ENCODE data around the gene PALLD. TPM values are rescaled to one million over a fixed set of nuclear protein-coding genes. Genes with fewer than 3 reads are reported as not detected.

The PALLD gene
- total RNA-seq, 1 experiment from 2014 or later = 166 TPM

DNA sequence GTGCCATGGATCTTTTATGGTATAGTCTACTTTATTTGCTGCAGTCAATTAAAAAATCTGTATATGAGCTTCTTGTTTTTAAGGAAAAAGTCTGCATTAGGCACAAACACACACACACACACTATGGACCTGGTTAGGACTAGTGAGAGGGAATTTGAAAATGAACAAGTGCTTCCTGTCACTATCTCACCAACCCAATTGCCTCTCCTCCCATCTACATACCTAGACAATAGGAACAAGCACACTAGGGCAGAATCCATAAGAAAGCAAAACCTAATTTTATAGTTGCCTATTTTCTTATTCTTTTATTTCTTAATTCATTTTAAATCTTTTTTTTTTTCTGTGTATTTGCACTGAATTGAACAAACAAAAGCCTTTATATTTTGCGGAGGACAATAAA lies 22.7 kb downstream of the PALLD start:
- DNase-seq (ENCODE audit: low read depth, low spot score) (no peak), ATAC-seq (no peak)
- no peaks in the 10 kb centered on the region for H3K9me2 ChIP-seq (ENCODE audit: insufficient read depth)
- peaks cover 99% of the 10 kb centered on the region for H3K79me2 ChIP-seq (ENCODE audit: insufficient read depth, low read length)
- no peak overlapping the region for H3K9ac ChIP-seq (ENCODE audit: low read length)
- H3K27me3 ChIP-seq (ENCODE audit: insufficient read depth, low read length) = no peaks in the 10 kb centered on the region
- H3K9me3 ChIP-seq (ENCODE audit: control insufficient read depth in 1 of 2, insufficient read depth in 1 of 2, low read depth in 1 of 2, low read length in 2 of 2) = no peaks in the 10 kb centered on the region
- ChIA-PET POLR2A (no interaction called here), CTCF (interaction anchor here (0.7 kb wide), 1 partner anchor 1446 kb away, joined by 6 read pairs; no protein-coding TSS in a partner anchor), RAD21 (ENCODE audit: low non-redundant PET in 1 of 2, low total read pairs in 2 of 2, uncharacterized antibody in 2 of 2, unreplicated experiment in 2 of 2) (no interaction called here)
- H3K4me3 ChIP-seq (replicated peaks in 1 of 2; ENCODE audit: low read depth in 1 of 2, low read length in 2 of 2) = no peak overlapping the region
- intact Hi-C loops (cut with micrococcal nuclease) = no loop called here
- H3K36me3 ChIP-seq (ENCODE audit: control insufficient read depth in 1 of 2, insufficient read depth in 2 of 2, low read length in 2 of 2) = peaks cover 7 to 36% of the 10 kb centered on the region in 2 experiments
- H4K20me1 ChIP-seq (ENCODE audit: insufficient read depth) = no peaks in the 10 kb centered on the region
- H3K4me2 ChIP-seq (ENCODE audit: low read length) = no peak overlapping the region
- H3K4me1 ChIP-seq (ENCODE audit: control insufficient read depth in 1 of 2, insufficient read depth in 2 of 2, low read length in 2 of 2) = peaks cover 53 to 66% of the 10 kb centered on the region in 2 experiments
- no peak overlapping the region for H2AFZ ChIP-seq (ENCODE audit: low read depth, low read length, poor library complexity, severe bottlenecking)
- TF ChIP-seq SIN3A (IDR thresholded peaks at IDR 0.05; ENCODE audit: low read depth) (no peak), ZNF274 (IDR thresholded peaks at IDR 0.05; ENCODE audit: low read depth, low read length) (no peak), JUND (IDR thresholded peaks at IDR 0.05) (no peak), EZH2 (IDR thresholded peaks at IDR 0.05) (no peak), TCF7L2 (IDR thresholded peaks at IDR 0.05; ENCODE audit: borderline replicate concordance, extremely low read depth, insufficient read depth, insufficient read length) (no peak), FOSL1 (IDR thresholded peaks at IDR 0.05; ENCODE audit: low read depth) (no peak), EGR1 (IDR thresholded peaks at IDR 0.05; ENCODE audit: low read depth) (no peak), POLR2AphosphoS5 (IDR thresholded peaks at IDR 0.05; ENCODE audit: low read depth, low read length) (no peak), CEBPB (IDR thresholded peaks at IDR 0.05; ENCODE audit: low read depth) (no peak), RAD21 (IDR thresholded peaks at IDR 0.05; ENCODE audit: low read depth) (no peak)
- TF ChIP-seq, protein P1, sequence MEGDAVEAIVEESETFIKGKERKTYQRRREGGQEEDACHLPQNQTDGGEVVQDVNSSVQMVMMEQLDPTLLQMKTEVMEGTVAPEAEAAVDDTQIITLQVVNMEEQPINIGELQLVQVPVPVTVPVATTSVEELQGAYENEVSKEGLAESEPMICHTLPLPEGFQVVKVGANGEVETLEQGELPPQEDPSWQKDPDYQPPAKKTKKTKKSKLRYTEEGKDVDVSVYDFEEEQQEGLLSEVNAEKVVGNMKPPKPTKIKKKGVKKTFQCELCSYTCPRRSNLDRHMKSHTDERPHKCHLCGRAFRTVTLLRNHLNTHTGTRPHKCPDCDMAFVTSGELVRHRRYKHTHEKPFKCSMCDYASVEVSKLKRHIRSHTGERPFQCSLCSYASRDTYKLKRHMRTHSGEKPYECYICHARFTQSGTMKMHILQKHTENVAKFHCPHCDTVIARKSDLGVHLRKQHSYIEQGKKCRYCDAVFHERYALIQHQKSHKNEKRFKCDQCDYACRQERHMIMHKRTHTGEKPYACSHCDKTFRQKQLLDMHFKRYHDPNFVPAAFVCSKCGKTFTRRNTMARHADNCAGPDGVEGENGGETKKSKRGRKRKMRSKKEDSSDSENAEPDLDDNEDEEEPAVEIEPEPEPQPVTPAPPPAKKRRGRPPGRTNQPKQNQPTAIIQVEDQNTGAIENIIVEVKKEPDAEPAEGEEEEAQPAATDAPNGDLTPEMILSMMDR (IDR thresholded peaks at IDR 0.05 in 2 of 3, conservative IDR thresholded peaks at IDR 0.05 in 1 of 3; ENCODE audit: borderline replicate concordance in 1 of 3, insufficient read depth in 1 of 3, low read depth in 2 of 3, low read length in 2 of 3) = no peak
- TF ChIP-seq, protein P2, sequence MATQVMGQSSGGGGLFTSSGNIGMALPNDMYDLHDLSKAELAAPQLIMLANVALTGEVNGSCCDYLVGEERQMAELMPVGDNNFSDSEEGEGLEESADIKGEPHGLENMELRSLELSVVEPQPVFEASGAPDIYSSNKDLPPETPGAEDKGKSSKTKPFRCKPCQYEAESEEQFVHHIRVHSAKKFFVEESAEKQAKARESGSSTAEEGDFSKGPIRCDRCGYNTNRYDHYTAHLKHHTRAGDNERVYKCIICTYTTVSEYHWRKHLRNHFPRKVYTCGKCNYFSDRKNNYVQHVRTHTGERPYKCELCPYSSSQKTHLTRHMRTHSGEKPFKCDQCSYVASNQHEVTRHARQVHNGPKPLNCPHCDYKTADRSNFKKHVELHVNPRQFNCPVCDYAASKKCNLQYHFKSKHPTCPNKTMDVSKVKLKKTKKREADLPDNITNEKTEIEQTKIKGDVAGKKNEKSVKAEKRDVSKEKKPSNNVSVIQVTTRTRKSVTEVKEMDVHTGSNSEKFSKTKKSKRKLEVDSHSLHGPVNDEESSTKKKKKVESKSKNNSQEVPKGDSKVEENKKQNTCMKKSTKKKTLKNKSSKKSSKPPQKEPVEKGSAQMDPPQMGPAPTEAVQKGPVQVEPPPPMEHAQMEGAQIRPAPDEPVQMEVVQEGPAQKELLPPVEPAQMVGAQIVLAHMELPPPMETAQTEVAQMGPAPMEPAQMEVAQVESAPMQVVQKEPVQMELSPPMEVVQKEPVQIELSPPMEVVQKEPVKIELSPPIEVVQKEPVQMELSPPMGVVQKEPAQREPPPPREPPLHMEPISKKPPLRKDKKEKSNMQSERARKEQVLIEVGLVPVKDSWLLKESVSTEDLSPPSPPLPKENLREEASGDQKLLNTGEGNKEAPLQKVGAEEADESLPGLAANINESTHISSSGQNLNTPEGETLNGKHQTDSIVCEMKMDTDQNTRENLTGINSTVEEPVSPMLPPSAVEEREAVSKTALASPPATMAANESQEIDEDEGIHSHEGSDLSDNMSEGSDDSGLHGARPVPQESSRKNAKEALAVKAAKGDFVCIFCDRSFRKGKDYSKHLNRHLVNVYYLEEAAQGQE (IDR thresholded peaks at IDR 0.05; ENCODE audit: low read depth) = no peak
- TF ChIP-seq, protein P3, sequence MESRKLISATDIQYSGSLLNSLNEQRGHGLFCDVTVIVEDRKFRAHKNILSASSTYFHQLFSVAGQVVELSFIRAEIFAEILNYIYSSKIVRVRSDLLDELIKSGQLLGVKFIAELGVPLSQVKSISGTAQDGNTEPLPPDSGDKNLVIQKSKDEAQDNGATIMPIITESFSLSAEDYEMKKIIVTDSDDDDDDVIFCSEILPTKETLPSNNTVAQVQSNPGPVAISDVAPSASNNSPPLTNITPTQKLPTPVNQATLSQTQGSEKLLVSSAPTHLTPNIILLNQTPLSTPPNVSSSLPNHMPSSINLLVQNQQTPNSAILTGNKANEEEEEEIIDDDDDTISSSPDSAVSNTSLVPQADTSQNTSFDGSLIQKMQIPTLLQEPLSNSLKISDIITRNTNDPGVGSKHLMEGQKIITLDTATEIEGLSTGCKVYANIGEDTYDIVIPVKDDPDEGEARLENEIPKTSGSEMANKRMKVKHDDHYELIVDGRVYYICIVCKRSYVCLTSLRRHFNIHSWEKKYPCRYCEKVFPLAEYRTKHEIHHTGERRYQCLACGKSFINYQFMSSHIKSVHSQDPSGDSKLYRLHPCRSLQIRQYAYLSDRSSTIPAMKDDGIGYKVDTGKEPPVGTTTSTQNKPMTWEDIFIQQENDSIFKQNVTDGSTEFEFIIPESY (IDR thresholded peaks at IDR 0.05; ENCODE audit: extremely low read depth, insufficient replicate concordance, low read length) = no peak
- TF ChIP-seq, protein P4, sequence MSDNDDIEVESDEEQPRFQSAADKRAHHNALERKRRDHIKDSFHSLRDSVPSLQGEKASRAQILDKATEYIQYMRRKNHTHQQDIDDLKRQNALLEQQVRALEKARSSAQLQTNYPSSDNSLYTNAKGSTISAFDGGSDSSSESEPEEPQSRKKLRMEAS (IDR thresholded peaks at IDR 0.05) = no peak
- BruUV-seq (replicated peaks) = no TSS peak
- H3K27ac ChIP-seq (ENCODE audit: low read depth, low read length) = peak overlapping the region; percentile 32; the same call in 1 of the 2 replicates
